GM20431 (cell line): Measurements from ENCODE around the gene MARK2.

Experiments used
- in situ Hi-C: fragments of 300-500 bp; cut with MseI, MboI; formaldehyde crosslinking; loops from one replicate; pipeline ENCODE4 v1.15.0; 2020; ENCODE audit warnings: low sequenced_read_pairs; ENCODE audit not compliant: unreplicated experiment

The MARK2 gene

GRCh38 chr11:63875506-63876065 lies 36.7 kb downstream of the MARK2 start:
- in situ Hi-C loops: no loop called here

DNA sequence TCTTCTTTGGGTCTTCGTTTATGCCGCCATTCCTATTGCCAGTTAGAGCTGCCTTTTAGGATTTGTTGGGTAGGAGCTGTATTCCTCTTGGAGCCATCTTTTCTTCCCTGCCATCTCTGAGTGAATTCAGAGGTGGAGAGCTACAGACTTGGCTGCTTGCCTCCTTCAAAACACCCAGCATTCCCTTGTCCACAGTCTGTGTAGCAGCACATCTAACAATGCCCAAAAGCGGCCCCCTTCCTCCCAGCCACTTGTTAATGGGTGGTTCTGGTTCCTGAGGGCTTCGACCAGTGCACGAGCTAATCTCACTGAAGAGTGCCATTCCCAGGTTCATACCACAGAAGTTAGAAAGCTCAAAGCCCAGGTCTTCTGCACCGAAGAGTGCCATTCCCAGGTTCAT lies 37.7 kb downstream of the MARK2 start:
- in situ Hi-C loops: no loop called here

- in situ Hi-C loops: no loop called here
Measured at GRCh38 chr11:63877658-63878241, 38.8 kb downstream of the MARK2 start.

GRCh38 chr11:63879598-63880402 lies 40.9 kb downstream of the MARK2 start:
- in situ Hi-C loops: no loop called here

DNA sequence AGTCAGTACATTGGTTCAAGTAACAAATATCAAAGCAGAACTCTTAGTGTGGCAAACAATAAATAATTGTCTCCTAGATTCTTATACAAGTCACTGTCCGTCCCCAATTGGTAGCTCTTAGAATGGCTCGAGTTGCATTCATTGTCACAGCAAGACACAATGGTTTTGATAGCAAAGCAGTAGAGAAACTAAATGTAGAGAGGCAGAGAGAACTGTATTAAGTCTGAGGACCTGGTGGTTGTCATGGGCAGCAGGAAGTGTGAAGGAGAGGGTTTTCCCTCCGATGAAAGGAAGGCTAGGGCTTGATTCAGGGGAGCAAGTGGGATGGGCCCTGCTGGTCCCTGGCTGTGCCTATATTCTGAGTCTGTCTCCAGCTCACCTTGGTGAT lies 41.5 kb downstream of the MARK2 start:
- in situ Hi-C loops: no loop called here

DNA sequence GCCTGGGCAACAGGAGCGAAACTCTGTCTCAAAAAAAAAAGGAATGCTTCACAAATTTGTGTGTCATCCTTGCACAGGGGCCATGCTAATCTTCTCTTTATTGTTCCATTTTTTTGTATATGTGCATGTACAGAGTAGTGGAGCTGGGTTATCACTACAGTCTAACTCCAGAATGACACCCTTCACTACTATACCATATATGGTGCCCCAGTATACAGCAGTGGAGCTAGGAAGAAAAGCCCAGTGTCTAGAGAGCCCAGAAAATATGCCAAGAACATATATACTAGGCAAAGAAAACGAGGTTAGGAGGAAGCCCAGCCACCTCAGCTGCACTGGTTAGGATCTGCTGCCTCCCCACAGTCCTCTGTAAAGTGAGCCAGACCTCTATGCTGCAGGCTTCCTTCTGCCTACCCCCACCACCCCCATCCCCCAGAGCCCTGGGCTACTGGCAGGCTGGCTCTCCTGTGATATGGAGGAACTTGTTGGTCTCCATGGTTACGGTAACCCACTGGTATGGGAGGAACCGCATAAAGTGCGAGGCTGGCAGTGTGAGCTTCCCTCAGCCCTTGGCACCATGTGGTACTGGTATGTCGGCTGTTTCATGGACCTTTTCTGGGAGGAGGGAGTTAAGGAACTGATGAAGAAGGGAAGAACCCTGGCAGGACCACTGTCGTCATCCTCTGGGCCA lies 43.8 kb downstream of the MARK2 start:
- in situ Hi-C loops: no loop called here

DNA sequence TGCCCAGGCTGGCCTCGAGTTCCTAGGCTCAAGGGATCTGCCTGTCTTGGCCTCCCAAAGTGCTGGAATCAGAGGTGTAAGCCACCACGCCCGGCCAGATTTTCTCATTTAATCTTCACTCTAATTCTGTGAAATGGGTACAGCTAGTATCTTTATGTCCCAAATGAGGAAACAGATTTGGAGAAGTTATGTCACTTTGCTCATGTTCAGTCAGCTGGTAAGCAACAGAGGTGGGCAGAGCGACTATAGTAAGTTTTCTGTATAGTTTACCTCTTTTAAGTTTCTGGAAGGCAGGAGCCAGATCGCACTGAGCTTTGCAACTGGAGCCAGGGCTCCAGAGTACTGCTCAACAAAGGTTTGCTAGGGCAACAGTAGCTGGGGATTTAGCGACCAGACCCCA lies 44.9 kb downstream of the MARK2 start:
- in situ Hi-C loops: no loop called here

GRCh38 chr11:63884196-63884932 lies 45.5 kb downstream of the MARK2 start:
- in situ Hi-C loops: no loop called here

DNA sequence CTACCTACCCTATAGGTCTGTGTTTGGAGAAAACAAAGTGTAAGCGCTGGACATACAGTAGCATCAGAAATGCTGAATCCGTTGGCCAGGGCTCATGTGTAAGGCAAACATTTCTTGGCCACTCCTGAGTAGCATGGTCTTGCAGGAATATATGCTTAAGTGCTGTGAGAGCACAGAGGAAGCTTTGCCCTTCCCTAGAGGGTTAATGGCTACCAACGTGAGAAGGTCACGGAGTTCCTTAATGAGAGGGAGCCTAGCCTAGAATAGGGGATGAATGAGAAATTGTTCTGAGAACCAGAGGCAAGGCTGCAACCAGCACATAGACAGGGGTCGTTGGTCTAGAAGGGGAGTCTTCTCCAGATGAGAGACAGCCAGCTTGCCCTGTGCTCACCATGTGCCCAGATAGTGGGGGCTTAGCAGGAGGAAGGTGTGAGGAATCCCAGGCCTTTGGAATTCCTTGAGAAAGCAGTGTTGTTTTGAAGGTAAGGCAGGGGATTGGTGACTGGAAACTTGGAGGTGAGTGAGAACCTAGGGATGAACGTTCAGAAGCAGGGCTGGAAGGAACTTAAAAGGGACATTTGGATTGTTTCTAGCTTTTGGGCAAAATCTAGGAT lies 48.6 kb downstream of the MARK2 start:
- in situ Hi-C loops: no loop called here

DNA sequence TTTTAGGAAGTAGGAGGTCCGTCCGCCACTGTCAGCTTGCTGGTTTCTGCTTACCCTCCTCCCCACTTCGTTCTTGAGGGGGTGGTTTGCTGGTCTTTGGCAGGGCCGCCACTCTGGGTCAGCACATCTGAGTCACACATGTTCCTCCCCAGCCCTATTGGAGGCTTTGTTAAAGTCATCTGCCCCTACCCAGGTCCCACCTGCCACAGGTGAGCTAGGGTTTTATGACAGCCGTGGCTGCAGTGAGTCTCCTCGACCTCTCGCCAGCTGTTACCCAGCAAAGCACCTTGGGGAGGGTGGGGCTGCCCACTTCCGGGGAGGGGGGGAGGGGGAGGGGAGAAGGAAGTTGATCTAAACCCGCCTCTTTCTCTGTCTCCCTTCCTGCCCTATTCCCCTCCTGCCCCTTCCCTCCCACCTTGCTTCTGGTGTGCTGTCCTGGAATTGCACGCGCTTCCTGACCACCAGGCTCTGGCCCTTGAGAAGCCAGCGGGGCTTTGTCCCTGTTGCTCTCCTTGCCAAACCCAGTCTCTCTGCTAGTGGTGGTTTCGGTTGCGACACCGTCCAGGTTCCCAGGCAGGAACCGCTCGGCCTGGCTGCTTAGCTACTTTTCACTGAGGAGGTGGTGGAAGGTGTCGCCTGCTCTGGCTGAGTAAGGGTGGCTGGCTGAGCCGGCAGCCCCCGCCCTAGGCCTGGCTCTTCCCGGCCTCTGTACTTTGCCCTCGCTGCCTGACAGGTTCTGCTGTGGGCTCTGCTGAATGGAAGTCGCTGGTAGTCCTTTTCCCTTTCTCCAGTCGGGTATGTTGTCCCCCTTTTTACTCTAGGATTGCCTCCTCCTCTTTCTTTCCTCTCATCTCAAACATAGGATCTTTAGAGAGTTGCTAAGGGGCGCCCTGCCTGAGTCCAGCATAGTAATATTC lies 49.5 kb downstream of the MARK2 start:
- in situ Hi-C loops: no loop called here

- in situ Hi-C loops: no loop called here
Measured at GRCh38 chr11:63889344-63889743, 50.4 kb downstream of the MARK2 start.

GRCh38 chr11:63890368-63890767 lies 51.5 kb downstream of the MARK2 start:
- in situ Hi-C loops: no loop called here

- in situ Hi-C loops: no loop called here
Measured at GRCh38 chr11:63892228-63892627, 53.3 kb downstream of the MARK2 start.

- in situ Hi-C loops: no loop called here
Measured at GRCh38 chr11:63893355-63893754, 54.4 kb downstream of the MARK2 start.

- in situ Hi-C loops: no loop called here
Measured at GRCh38 chr11:63896071-63896470, 57.2 kb downstream of the MARK2 start.

- in situ Hi-C loops: no loop called here
Measured at GRCh38 chr11:63897459-63898146, 58.7 kb downstream of the MARK2 start.

GRCh38 chr11:63901660-63902059 lies 62.8 kb downstream of the MARK2 start:
- in situ Hi-C loops: no loop called here

DNA sequence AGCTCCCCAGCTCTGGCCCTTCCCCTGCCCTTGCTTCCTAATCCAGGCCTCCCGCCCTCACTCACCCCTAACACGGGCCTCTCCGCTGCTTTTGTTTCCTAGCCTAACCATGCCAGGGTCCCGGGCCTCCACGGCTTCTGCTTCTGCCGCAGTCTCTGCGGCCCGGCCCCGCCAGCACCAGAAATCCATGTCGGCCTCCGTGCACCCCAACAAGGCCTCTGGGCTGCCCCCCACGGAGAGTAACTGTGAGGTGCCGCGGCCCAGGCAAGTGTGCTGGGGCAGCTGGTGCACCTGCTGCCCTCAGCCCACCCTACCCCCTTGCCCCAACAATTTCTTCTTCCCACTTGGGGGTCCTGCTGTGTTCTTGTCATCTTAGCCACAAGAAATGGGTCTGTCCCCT lies 65.0 kb downstream of the MARK2 start:
- in situ Hi-C loops: no loop called here
